ENCODE measurements around the gene DDN. TPM values are rescaled to one million over a fixed set of nuclear protein-coding genes. Genes with fewer than 3 reads are reported as not detected.

Gene DDN
- total and polyA plus RNA-seq, 10 of the 15 experiments (the other 5 are each of a cell fraction or from before 2014, with no cell fraction given), result 0.10 to 13.4 (median 3.7) TPM

- TF ChIP-seq RELB (IDR thresholded peaks at IDR 0.05; ENCODE audit: low read depth), result no peak
- TF ChIP-seq CHD1 (IDR thresholded peaks at IDR 0.05; ENCODE audit: low read depth, low read length), result no peak
- no peak for TF ChIP-seq TCF3 (IDR thresholded peaks at IDR 0.05; ENCODE audit: borderline replicate concordance, insufficient read depth, low read depth, low read length)
- TF ChIP-seq MEF2A (IDR thresholded peaks at IDR 0.05; ENCODE audit: insufficient read depth, low read depth, low read length), result no peak
- TF ChIP-seq DPF2 (IDR thresholded peaks at IDR 0.05), result no peak
- no peak for TF ChIP-seq EGR1 (IDR thresholded peaks at IDR 0.05; ENCODE audit: borderline replicate concordance in 1 of 2, low read depth in 2 of 2, low read length in 2 of 2)
- no peak for TF ChIP-seq PAX5 (IDR thresholded peaks at IDR 0.05; ENCODE audit: borderline replicate concordance, low read depth, low read length)
Measured at GRCh38 chr12:49010092-49010668, 11.0 kb upstream of the DDN start (continued).

GRCh38 chr12:49008943-49009342 is 9.8 kb upstream of the DDN start:
- Histone ChIP-seq H3K79me2 (ENCODE audit: control insufficient read depth, insufficient read depth, low read length) (no peaks in the 10 kb centered on the region), H3K4me1 (ENCODE audit: control insufficient read depth, insufficient read depth, low read length) (no peaks in the 10 kb centered on the region), H3K9ac (ENCODE audit: control insufficient read depth, insufficient read depth, low read length) (no peak overlapping the region), H3K27ac (ENCODE audit: control insufficient read depth, insufficient read depth) (no peak overlapping the region), H3K36me3 (ENCODE audit: control insufficient read depth in 2 of 2, insufficient read depth in 2 of 2, low read length in 1 of 2) (peaks cover 0 to 18% of the 10 kb centered on the region in 2 experiments; a peak in 3 of 4 replicates), H3K4me2 (ENCODE audit: control insufficient read depth, insufficient read depth) (no peak overlapping the region), H3K9me3 (replicated peaks; ENCODE audit: control insufficient read depth, insufficient read depth, low read length) (no peaks in the 10 kb centered on the region), H4K20me1 (ENCODE audit: control insufficient read depth, insufficient read depth) (no peaks in the 10 kb centered on the region), H3K27me3 (replicated peaks in 1 of 2; ENCODE audit: control insufficient read depth in 2 of 2, insufficient read depth in 2 of 2, low read length in 1 of 2) (no peaks in the 10 kb centered on the region), H2AFZ (ENCODE audit: control insufficient read depth, low read depth, low read length) (no peak overlapping the region), H3K4me3 (no peak overlapping the region)
- 100% methylated on average over 1 of the region's 1 CpG for WGBS (ENCODE audit: insufficient coverage, insufficient replicate concordance, low lambda C conversion rate, missing lambda C conversion rate)
- BruUV-seq (replicated peaks), result no TSS peak
- ChIA-PET RAD21 (ENCODE audit: unreplicated experiment) (no interaction called here), CTCF (interaction anchor here (2.6 to 11.1 kb wide), 2 partner anchors 12 to 21 kb away, joined by 10 to 172 read pairs; partner anchors contain the start of gene DDN), POLR2A (interaction anchor here (2.4 kb wide), 1 partner anchor 9 kb away, joined by 6 read pairs; no protein-coding TSS in a partner anchor), SMC1A (ENCODE audit: uncharacterized antibody, unreplicated experiment) (interaction anchor here (1.0 kb wide), 1 partner anchor 12 kb away, joined by 4 read pairs; no protein-coding TSS in a partner anchor)
- DNase-seq (ENCODE audit: low read depth, low spot score) (no peak), FAIRE-seq (no peak), ATAC-seq (no peak)
- intact Hi-C loops (cut with micrococcal nuclease; ENCODE audit: unreplicated experiment) (no loop called here), in situ Hi-C loops (cut with MboI) (no loop called here)
- no peak for TF ChIP-seq MEF2A (IDR thresholded peaks at IDR 0.05; ENCODE audit: insufficient read depth, low read depth, low read length)
- no peak for TF ChIP-seq EGR1 (IDR thresholded peaks at IDR 0.05; ENCODE audit: borderline replicate concordance in 1 of 2, low read depth in 2 of 2, low read length in 2 of 2)
- no peak for TF ChIP-seq SP1 (IDR thresholded peaks at IDR 0.05; ENCODE audit: low read depth, low read length)
- no peak for TF ChIP-seq KDM1A (IDR thresholded peaks at IDR 0.05; ENCODE audit: borderline replicate concordance)
- no peak for TF ChIP-seq NBN (IDR thresholded peaks at IDR 0.05)
- TF ChIP-seq MLLT1 (IDR thresholded peaks at IDR 0.05), result no peak
- no peak for TF ChIP-seq SPI1 (IDR thresholded peaks at IDR 0.05; ENCODE audit: borderline replicate concordance, insufficient read depth, low read depth, low read length)
- TF ChIP-seq SMAD5 (IDR thresholded peaks at IDR 0.05; ENCODE audit: low read depth), result no peak
- no peak for TF ChIP-seq FOXK2 (IDR thresholded peaks at IDR 0.05)
- no peak for TF ChIP-seq E2F4 (IDR thresholded peaks at IDR 0.05; ENCODE audit: low read depth, low read length)
- no peak for TF ChIP-seq SUZ12 (IDR thresholded peaks at IDR 0.05; ENCODE audit: unreplicated experiment)

Measured in GM12878 (cell line).